HG03066 (cell line): Measurements from ENCODE around the gene CCDC179.
A peak's percentile ranks its signal among the peaks of the same experiment; 100 is the strongest.

ENCODE experiments used
- ATAC-seq: cut with Tn5 transposase; IDR thresholded peaks from one replicate; pipeline ENCODE4 v1.9.1; 2021; ENCODE audit warnings: low read depth; ENCODE audit not compliant: unreplicated experiment

Gene CCDC179

GRCh38 chr11:22808571-22809197 lies 51.6 kb downstream of the CCDC179 start:
- peak; percentile 29 for ATAC-seq

GRCh38 chr11:22807855-22808570 lies 52.3 kb downstream of the CCDC179 start:
- peak; percentile 92 for ATAC-seq

- ATAC-seq: no peak
Observed at GRCh38 chr11:22807391-22807790, 52.9 kb downstream of the CCDC179 start.

DNA sequence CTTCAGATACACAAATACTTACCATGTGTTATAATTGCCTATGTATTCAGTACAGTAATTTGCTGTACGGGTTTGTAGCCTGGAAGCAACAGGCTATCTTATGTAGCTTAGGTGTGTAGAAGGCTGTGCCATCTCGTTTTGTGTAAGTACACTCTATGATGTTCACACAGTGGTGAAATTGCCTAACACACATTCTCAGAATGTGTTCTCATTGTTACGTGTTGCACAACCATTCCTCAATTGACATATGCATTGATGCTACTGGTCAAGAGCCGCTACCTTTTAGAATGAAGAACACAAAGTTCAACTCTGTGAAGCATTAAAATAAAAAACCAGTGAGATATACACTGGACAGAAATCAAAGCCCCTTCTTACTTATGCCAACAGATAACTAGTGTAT lies 57.4 kb downstream of the CCDC179 start:
- no peak for ATAC-seq

- no peak for ATAC-seq
Observed at GRCh38 chr11:22800482-22800881, 59.8 kb downstream of the CCDC179 start.

DNA sequence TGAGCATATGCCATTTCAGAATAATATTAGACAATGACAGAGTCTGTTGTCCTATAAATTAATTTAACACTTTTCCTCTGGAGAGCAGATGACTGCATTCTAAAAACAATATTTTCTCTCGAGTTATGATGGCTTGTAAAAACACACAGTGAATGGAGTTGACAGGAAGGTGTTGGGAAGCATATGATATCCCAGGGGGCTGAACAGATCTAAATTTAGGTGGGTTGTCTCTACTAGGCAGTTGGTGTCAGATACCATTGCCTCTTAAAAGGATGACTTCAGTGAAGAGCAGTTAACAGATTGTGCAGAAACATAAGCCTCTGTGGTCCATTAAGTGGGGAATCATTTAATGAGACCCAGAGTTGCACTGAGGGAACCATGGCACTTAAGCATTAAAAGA lies 61.4 kb downstream of the CCDC179 start:
- no peak for ATAC-seq

- ATAC-seq: no peak
Observed at GRCh38 chr11:22797047-22797446, 63.2 kb downstream of the CCDC179 start.
